Mammary microvascular endothelial cell (primary cell): ENCODE results near the gene BORA. TPM values are rescaled to one million over a fixed set of nuclear protein-coding genes. Genes with fewer than 3 reads are reported as not detected.

Source experiments
- total RNA-seq: library from RNA; depleted of rRNA; stranded (reverse); fragments of >200 nt; gene quantifications from 2 replicates; pipeline ENCODE4 v1.2.3, GENCODE V29; 2015

BORA gene
- 9.3 and 10.9 TPM in 2 replicates for total RNA-seq

GRCh38 chr13:72727417-72728289, at the start of gene BORA, which contains the start of gene MZT1:
Gene BORA (plus strand): TSS chr13:72727923. CDS start chr13:72728941, 1,018 bp downstream.
Gene MZT1 (minus strand): TSS chr13:72727629. CDS start chr13:72727602, 27 bp downstream.

DNA sequence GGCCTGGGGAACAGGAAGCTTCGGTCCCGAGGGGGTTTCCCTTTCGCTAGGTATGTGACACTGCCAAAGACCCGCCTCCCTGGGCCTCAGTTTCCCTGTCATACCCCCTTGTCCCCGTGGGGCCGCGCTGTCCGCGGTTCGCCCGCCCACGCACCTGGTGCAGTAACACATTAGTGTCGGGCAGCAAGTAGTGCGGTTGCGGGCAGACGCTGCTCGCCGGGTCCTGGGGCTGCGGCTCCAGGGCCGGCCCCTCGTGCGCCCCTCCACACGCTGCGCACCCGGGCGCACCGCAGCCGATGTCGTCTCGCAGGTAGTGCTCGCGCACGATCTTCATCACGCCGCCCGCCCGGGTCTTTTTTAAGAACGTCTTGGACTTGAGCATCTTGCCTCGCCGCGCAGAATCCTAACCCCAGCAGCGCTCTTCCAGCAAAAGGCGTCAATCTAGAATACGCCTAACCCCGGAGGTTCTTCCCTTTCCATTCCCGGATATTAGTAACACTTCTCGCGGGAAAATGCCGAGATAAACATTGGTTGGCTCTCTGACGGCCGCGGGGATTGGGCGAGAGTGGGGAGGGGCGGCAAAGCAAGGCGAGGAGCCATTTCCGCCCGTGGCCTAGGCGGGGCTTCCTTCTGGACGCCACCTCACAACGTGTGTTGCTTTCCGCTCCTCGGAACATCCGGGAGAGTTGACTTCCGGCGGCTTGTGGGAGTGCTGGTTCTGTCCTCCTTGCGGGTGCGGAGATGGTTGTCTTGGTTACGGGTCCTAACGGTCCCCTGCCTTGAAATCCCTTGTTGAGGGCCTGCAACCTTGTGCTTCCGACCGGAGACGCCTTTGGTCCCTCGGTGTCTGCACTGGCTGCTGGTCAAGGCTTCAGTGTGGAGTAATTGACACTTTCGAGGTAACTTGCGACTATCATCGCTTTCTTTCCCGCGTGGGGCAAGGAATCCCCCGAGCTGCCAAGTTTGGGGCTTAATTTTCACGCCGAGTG, 54.0 kb downstream of the BORA start, which contains the start of the genes DIS3 and PIBF1:
DIS3 (minus strand) TSS at position 450 of the 989 bp plus-strand sequence; CDS start at position 382, 68 bp downstream.
PIBF1 (plus strand) TSS at position 683 of the 989 bp plus-strand sequence. CDS start 1,337 bp downstream, outside the sequence.

Other genes starting within 250 kb of the BORA start
- 27.6 and 30.1 TPM in 2 replicates for gene MZT1, start 294 bp upstream of the BORA start, total RNA-seq
- gene DIS3, start 54.0 kb downstream of the BORA start, total RNA-seq: 26.8 and 33.0 TPM in 2 replicates
- 6.8 and 7.2 TPM in 2 replicates for gene PIBF1, start 54.2 kb downstream of the BORA start, total RNA-seq